PFSK-1 (cell line): ENCODE measurements around the gene EEPD1.

ENCODE experiments used
- FOXP2 ChIP-seq: optimal IDR thresholded peaks from 2 replicates; pipeline ENCODE3; 2011; ENCODE audit warnings: borderline replicate concordance, control low read depth, inconsistent platforms; ENCODE audit not compliant: insufficient read depth; ENCODE audit errors: extremely low read length, extremely low read depth
- POLR2AphosphoS5 ChIP-seq: IDR thresholded peaks from 2 replicates; pipeline ENCODE4 v1.6.1; 2012; ENCODE audit warnings: low read depth, mild to moderate bottlenecking, control low read depth, low read length, moderate library complexity
- SIN3A ChIP-seq: IDR thresholded peaks from 2 replicates; pipeline ENCODE4 v1.6.1; 2012; ENCODE audit warnings: mild to moderate bottlenecking, low read length, moderate library complexity, borderline replicate concordance; ENCODE audit not compliant: insufficient read depth
- TAF1 ChIP-seq: IDR thresholded peaks from 2 replicates; pipeline ENCODE4 v1.6.1; 2012; ENCODE audit warnings: low read length, control low read depth, borderline replicate concordance; ENCODE audit not compliant: insufficient read depth
- TF ChIP-seq, protein P1 (sequence below), 2 experiments: IDR thresholded peaks; 2 replicates each; pipeline versions ENCODE4 v1.6.1 to v1.8.0; 2011 to 2012; ENCODE audit warnings: low read depth in 2 of 2, low read length in 2 of 2, control low read depth in 1 of 2, inconsistent platforms in 1 of 2, mild to moderate bottlenecking in 1 of 2, moderate library complexity in 1 of 2; ENCODE audit not compliant: insufficient read depth in 1 of 2

GRCh38 chr7:36190447-36191291, 37.6 kb downstream of the EEPD1 start:
- no peak for TF ChIP-seq POLR2AphosphoS5
- TF ChIP-seq TAF1: no peak
- no peak for TF ChIP-seq SIN3A
- TF ChIP-seq, protein P1, sequence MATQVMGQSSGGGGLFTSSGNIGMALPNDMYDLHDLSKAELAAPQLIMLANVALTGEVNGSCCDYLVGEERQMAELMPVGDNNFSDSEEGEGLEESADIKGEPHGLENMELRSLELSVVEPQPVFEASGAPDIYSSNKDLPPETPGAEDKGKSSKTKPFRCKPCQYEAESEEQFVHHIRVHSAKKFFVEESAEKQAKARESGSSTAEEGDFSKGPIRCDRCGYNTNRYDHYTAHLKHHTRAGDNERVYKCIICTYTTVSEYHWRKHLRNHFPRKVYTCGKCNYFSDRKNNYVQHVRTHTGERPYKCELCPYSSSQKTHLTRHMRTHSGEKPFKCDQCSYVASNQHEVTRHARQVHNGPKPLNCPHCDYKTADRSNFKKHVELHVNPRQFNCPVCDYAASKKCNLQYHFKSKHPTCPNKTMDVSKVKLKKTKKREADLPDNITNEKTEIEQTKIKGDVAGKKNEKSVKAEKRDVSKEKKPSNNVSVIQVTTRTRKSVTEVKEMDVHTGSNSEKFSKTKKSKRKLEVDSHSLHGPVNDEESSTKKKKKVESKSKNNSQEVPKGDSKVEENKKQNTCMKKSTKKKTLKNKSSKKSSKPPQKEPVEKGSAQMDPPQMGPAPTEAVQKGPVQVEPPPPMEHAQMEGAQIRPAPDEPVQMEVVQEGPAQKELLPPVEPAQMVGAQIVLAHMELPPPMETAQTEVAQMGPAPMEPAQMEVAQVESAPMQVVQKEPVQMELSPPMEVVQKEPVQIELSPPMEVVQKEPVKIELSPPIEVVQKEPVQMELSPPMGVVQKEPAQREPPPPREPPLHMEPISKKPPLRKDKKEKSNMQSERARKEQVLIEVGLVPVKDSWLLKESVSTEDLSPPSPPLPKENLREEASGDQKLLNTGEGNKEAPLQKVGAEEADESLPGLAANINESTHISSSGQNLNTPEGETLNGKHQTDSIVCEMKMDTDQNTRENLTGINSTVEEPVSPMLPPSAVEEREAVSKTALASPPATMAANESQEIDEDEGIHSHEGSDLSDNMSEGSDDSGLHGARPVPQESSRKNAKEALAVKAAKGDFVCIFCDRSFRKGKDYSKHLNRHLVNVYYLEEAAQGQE (IDR thresholded peaks at IDR 0.05; ENCODE audit: insufficient read depth in 1 of 2, low read depth in 2 of 2, low read length in 2 of 2): no peak
- TF ChIP-seq FOXP2: no peak
